Colonic mucosa (tissue), 4 donors: ENCODE measurements around the gene NPBWR2. TPM values are rescaled to one million over a fixed set of nuclear protein-coding genes. Genes with fewer than 3 reads are reported as not detected.
A peak's percentile ranks its signal among the peaks of the same experiment; 100 is the strongest.

Source experiments
- DNase-seq: peaks from one replicate; pipeline ENCODE4 v3.0.0-alpha.2; 2020
- H3K27ac ChIP-seq: fragments of 200-600 bp; one replicate; pipeline ENCODE4 v1.8.0; 2021
- H3K27me3 ChIP-seq: fragments of 200-600 bp; one replicate; pipeline ENCODE4 v1.8.0; 2021
- H3K36me3 ChIP-seq: fragments of 200-600 bp; one replicate; pipeline ENCODE4 v1.8.0; 2021
- H3K4me1 ChIP-seq: fragments of 200-600 bp; one replicate; pipeline ENCODE4 v1.8.0; 2021; ENCODE audit warnings: mild to moderate bottlenecking
- H3K4me3 ChIP-seq: fragments of 200-600 bp; one replicate; pipeline ENCODE4 v1.8.0; 2021
- H3K9ac ChIP-seq, 2 donors: one replicate each; pipeline ENCODE4 v1.7.0; 2013; ENCODE audit warnings: control low read depth in 2 of 2, low read depth in 2 of 2, low read length in 2 of 2
- H3K9me3 ChIP-seq: fragments of 200-600 bp; one replicate; pipeline ENCODE4 v1.8.0; 2021
- CTCF ChIP-seq: fragments of 200-600 bp; IDR thresholded peaks from one replicate; pipeline ENCODE4 v1.8.0; 2022; ENCODE audit warnings: antibody characterized with exemption, mild to moderate bottlenecking
- intact Hi-C: fragments of 100-400 bp; cut with DNase I; formaldehyde crosslinking; loops from one replicate; pipeline ENCODE4 v1.14.1; 2022
- total RNA-seq, 2 donors: library from RNA; stranded (reverse); fragmentation: NEBNext Ultra II Directional in 1 of 2; extraction: Animal tissue kit (Norgen Biotek cat#: 25700) in 1 of 2; gene quantifications; one replicate each; pipeline ENCODE4 v1.2.1, GENCODE V29; 2021
- donor health status: healthy.
- donor health status: DM: no; HTN: no; CAD: no.
- donor health status: DM: no; HTN: no; CAD: no.

Gene NPBWR2
- total RNA-seq, 2 donors from 2014 or later: not detected

GRCh38 chr20:64063389-64064144 lies 43.8 kb downstream of the NPBWR2 start:
- peak; percentile 44 for DNase-seq
- no peak for TF ChIP-seq CTCF

GRCh38 chr20:64062596-64063388 lies 44.6 kb downstream of the NPBWR2 start, which contains the start of gene TCEA2:
TCEA2 (plus strand) TSS chr20:64063198; CDS start chr20:64063313, 115 bp downstream.
- Histone ChIP-seq H3K36me3 (no peaks in the 10 kb centered on the region), H3K27me3 (no peaks in the 10 kb centered on the region), H3K9me3 (no peaks in the 10 kb centered on the region), H3K27ac (peak within 1 kb of the TSS; percentile 71), H3K4me1 (peaks cover 5% of the 10 kb centered on the region), H3K4me3 (peak within 1 kb of the TSS; percentile 76), H3K9ac (peak within 1 kb of the TSS; percentile 40 to 72)
- peak; percentile 97 for DNase-seq
- TF ChIP-seq CTCF: no peak
- intact Hi-C loops: loop anchor here (5.0 kb wide), 1 partner anchor 80 kb away; the partner anchor contains the start of gene PRPF6

More at GRCh38 chr20:64063389-64064144, 43.8 kb downstream of the NPBWR2 start:
- H3K27me3 ChIP-seq: no peaks in the 10 kb centered on the region
- H3K36me3 ChIP-seq: no peaks in the 10 kb centered on the region
- H3K4me3 ChIP-seq: peak overlapping the region; percentile 76
- no peaks in the 10 kb centered on the region for H3K9me3 ChIP-seq
- peaks cover 5% of the 10 kb centered on the region for H3K4me1 ChIP-seq
- H3K27ac ChIP-seq: peak overlapping the region; percentile 40
- intact Hi-C loops: loop anchor here (5.0 kb wide), 1 partner anchor 81 kb away; the partner anchor contains the start of gene PRPF6
- H3K9ac ChIP-seq: peak overlapping the region; percentile 40 to 72

GRCh38 chr20:64062276-64062595 lies 45.1 kb downstream of the NPBWR2 start:
- H3K4me3 ChIP-seq: peak overlapping the region; percentile 76
- intact Hi-C loops: loop anchor here (5.0 kb wide), 1 partner anchor 80 kb away; the partner anchor contains the start of gene PRPF6
- H3K9ac ChIP-seq: peak overlapping the region in 1 of 2 donors; percentile 4
- no peak for TF ChIP-seq CTCF
- no peak for DNase-seq
- peaks cover 5% of the 10 kb centered on the region for H3K4me1 ChIP-seq
- no peaks in the 10 kb centered on the region for H3K9me3 ChIP-seq
- H3K36me3 ChIP-seq: no peaks in the 10 kb centered on the region
- peak overlapping the region; percentile 71 for H3K27ac ChIP-seq
- peaks cover 3% of the 10 kb centered on the region for H3K27me3 ChIP-seq

- H3K36me3 ChIP-seq: no peaks in the 10 kb centered on the region
- H3K4me1 ChIP-seq: peaks cover 5% of the 10 kb centered on the region
- H3K27ac ChIP-seq: no peak overlapping the region
- H3K4me3 ChIP-seq: no peak overlapping the region
- no peaks in the 10 kb centered on the region for H3K9me3 ChIP-seq
- no peak for TF ChIP-seq CTCF
- H3K27me3 ChIP-seq: peaks cover 15% of the 10 kb centered on the region
- no peak overlapping the region for H3K9ac ChIP-seq
- no peak for DNase-seq
- intact Hi-C loops: no loop called here
These were observed 48.8 kb downstream of the NPBWR2 start for GRCh38 chr20:64058536-64058935.

DNA sequence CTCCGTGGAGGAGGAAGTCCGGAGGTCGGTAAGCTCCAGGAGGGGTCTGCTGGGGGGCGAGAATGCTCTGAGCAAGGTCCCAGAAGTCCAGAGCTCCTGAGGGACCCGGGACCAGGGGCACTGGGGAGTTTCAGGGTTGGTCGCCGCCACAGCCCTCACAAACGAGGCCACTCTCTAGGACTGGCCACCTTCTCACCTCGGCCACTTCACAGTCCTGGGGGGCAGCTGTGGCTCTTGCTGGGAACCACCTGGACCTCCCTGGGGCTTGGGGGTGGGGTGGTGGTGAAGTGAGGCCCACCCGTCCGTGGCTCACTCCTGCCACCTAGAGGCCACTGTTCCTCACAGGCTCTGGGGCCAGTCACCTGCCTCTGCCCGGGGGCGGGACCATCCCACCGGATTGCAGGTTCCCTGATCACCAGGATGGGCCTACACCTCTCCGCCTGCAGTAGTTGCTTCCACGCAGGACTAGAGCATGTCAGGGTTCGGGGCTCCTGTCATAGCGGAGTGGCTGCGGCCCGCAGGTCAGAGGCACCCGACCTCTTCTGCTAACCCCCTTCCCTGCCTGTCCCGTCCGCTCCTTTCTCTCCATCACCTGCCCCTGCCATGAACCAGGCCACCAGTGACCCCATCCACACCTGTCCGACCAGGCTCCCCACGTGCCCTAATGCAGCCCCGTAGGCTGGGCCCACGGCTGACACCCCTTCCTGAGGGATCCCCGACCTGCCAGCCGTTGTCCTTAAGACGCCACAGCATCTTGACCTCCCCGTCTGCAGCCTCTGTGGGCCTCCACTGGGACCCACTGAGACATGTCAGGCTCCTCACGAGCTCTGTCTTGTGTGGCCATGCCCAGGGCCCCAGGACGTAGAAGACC lies 49.5 kb downstream of the NPBWR2 start:
- no peak overlapping the region for H3K9ac ChIP-seq
- no peaks in the 10 kb centered on the region for H3K9me3 ChIP-seq
- intact Hi-C loops: no loop called here
- H3K4me3 ChIP-seq: peak overlapping the region; percentile 1
- H3K36me3 ChIP-seq: no peaks in the 10 kb centered on the region
- H3K4me1 ChIP-seq: peaks cover 5% of the 10 kb centered on the region
- peak; percentile 93 for TF ChIP-seq CTCF
- DNase-seq: peak; percentile 83
- no peak overlapping the region for H3K27ac ChIP-seq
- peaks cover 18% of the 10 kb centered on the region for H3K27me3 ChIP-seq
